Epidermal melanocyte (primary cell): ENCODE measurements around the gene FXYD5.
"Not testable (repeated sequence)": the region's sequence is repeated elsewhere in the genome, so short reads cannot be mapped to it uniquely, and the experiment has no call there.

ENCODE experiments used
- DNase-seq: peaks from one replicate; pipeline ENCODE4 v3.0.0; 2011; ENCODE audit warnings: low spot score; ENCODE audit not compliant: insufficient read length

The FXYD5 gene

GRCh38 chr19:35136977-35137702, 17.4 kb upstream of the FXYD5 start:
- no peak for DNase-seq

DNA sequence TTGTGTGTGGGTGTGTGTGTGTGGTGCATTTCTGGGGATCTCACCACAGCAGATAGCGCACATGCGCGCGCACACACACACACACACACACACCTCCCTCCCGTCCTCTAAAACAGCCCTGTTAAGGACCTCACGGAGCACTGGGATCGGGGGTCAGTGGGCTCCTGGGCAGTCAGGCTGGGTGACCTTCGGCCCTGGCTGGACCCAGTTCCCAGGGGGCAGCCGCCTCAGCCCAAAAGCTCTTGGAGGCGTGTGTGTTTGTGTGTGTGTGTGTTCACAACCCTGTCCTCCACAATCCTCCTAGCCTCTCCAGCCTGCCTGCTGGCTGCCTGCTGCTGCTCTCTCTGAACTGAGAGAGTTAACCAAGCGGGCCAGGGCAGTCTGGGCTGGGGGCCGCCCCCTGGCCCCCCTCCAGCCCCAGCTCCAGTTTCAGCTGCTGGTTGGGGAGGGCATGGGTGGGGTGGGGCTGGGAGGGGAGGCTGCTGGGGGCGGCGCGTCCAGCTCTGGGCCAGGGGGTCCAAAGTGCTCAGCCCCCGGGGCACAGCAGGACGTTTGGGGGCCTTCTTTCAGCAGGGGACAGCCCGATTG, 16.1 kb upstream of the FXYD5 start, which contains the start of gene FXYD1:
TSS of gene FXYD1 (plus strand) at position 520 of the 588 bp plus-strand sequence. CDS start 1,256 bp downstream, outside the sequence.
- DNase-seq, result no peak

GRCh38 chr19:35140207-35140961, 14.2 kb upstream of the FXYD5 start:
- no peak for DNase-seq

- DNase-seq, result peak; percentile 98
Observed at GRCh38 chr19:35140962-35141836, 13.3 kb upstream of the FXYD5 start.

GRCh38 chr19:35141837-35142605, 12.5 kb upstream of the FXYD5 start:
- no peak for DNase-seq

DNA sequence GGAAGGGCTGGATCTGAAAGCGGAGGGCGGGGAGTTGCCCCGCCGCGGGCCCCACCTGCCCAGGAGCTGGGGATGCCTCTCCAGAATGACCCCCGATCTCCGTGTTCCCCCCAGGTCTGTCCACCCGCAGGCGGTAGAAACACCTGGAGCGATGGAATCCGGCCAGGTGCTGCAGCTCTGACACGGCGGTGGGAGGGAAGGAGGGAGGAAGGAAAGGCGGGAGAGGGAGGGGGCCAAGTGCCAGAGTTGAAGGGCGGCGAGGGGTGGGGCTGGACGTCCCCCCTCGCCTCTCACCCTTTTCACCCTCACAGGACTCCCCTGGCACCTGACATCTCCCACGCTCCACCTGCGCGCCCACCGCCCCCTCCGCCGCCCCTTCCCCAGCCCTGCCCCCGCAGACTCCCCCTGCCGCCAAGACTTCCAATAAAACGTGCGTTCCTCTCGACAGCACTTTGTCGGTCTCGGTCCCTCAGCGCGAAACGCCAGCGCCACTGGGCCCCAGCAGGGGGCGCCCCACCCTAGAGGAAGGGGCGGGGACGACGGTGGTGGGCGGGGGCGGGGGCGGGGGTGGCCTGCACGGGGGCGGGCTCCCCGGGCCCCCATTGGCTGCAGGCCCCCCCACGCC, 11.8 kb upstream of the FXYD5 start:
- no peak for DNase-seq

DNA sequence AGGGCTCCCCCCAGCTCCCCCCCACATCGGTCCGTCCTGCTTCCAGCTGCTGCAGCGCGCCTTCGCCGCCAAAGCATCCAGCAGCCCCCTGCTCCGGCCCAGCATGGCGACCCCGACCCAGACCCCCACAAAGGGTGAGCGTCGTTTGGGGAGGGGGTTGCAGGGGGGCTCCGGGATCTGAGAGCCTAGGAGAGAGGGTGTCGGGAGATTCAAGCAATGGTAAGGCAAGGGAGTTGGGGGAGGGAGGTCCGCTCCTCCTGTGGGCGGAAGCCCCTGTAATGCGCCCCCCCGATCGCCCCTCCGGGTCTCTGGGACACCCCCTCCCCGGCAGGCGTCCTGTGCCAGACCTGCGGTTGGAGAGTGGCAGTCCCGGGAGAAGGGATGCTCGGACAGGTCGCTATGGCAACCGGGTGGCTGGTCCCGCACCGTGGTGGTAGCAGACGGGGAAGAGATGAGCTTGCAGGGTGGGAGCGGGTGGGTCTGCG, 11.3 kb upstream of the FXYD5 start, which contains the start of gene FXYD7:
TSS of gene FXYD7 (plus strand) at position 25 of the 485 bp plus-strand sequence. CDS start at position 104, 79 bp downstream.
- DNase-seq, result no peak

GRCh38 chr19:35143818-35144217, 10.7 kb upstream of the FXYD5 start:
- no peak for DNase-seq

- no peak for DNase-seq
Observed at GRCh38 chr19:35144259-35144599, 10.3 kb upstream of the FXYD5 start.

GRCh38 chr19:35144600-35145436, 9.7 kb upstream of the FXYD5 start:
- no peak for DNase-seq

- no peak for DNase-seq
Observed at GRCh38 chr19:35146746-35147459, 7.6 kb upstream of the FXYD5 start.

DNA sequence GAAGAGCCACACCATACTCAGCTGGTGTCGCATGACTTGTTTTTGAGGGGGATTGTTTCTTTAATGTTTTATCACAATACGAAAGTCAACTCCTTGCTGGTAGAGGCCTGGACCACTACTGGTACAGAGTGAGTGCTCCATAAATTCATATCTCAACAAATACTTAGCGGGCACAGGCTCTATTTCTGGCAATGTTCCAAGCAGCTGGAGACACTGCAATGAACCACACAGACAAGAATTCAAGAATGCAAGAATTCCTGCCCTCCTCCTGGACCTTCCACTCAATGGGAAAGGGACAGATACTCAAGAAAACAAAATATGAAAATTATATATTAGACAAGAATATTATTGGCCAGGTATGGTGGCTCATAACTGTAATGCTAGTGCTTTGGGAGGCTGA, 5.1 kb upstream of the FXYD5 start:
- no peak for DNase-seq

DNA sequence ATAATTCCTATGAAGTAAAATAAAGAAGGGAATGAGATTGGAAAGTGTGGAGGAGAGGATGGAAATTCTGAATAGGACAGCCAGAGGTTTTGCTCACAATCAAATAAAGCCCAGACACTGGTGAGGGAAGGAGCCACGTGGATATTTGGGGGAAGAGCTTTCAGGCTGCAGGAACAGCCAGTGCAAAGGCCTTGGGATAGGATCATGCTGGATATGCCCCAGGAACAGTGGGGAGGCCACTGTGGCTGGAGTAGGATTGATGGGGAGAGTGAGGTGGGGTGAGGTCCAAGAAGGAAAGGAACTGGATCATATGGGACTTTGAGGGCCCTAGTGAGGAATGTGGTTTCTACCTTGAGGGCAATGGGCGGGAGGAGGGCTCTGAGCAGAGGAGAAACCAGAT, 4.1 kb upstream of the FXYD5 start:
- peak; percentile 3 for DNase-seq

DNA sequence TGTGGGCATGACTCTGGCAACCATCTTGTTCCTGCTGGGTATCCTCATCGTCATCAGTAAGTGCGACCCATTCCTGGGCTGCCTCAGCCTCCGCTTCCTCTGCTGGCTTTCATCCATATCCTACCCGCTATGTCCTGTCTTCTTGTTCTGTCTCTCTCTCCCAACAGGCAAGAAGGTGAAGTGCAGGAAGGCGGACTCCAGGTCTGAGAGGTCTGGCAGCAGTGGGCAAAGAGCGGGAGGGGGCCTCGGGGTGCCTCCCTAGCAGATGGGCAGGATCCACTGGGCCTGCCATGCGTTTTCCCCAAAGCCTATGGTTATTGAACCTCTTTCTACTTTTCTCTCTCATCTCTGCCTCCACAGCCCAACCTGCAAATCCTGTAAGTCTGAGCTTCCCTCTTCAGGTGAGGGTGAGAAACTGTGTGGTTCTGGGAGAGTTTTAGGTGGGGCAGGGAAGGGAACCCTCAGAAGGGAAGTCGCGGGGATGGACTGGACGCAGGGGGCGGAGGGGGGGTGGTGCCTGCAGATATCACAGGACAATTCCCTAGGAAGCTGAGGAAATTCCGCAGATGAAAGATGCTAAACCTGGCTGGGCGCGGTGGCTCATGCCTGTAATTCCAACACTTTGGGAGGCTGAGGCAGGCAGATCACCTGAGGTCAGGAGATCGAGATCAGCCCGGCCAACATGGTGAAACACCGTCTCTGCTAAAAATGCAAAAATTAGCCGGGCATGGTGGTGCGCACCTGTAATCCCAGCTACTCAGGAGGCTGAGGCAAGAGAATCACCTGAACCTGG, 3.1 kb upstream of the FXYD5 start:
- no peak for DNase-seq

GRCh38 chr19:35153129-35153522, 1.4 kb upstream of the FXYD5 start:
- not testable (repeated sequence) for DNase-seq

GRCh38 chr19:35153701-35154524, 622 bp upstream of the FXYD5 start:
- DNase-seq, result no peak

DNA sequence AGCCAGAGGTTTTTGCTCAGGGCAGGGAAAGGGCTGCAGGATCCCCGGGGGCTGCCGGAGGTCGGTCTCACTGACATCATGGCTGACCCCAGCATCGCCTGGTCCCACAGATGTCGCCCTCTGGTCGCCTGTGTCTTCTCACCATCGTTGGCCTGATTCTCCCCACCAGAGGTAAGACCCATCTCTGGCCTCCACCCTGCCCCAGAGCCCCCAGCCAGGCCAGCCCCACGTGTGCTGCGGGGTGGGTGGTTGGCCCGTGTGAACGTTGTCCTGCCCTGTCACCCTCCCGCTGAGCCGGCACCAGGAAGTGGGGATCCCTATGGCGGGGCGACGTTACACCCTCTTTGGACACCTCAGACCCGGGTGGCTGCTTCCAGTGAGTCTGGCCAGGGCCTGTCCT, 906 bp downstream of the FXYD5 start:
- DNase-seq, result no peak
